OCI-LY1 (cell line): ENCODE measurements around the gene KDM7A.

ENCODE experiments used
- H2AFZ ChIP-seq: fragments of 200-600 bp; sonication (generic), shearing (Covaris generic); 2 replicates; pipeline ENCODE4 v1.6.0; 2014; ENCODE audit warnings: antibody characterized with exemption, mild to moderate bottlenecking, low read length
- H3F3A ChIP-seq: fragments of 200-600 bp; sonication (generic), shearing (Covaris generic); 2 replicates; pipeline ENCODE4 v1.6.0; 2014; ENCODE audit warnings: mild to moderate bottlenecking, antibody characterized with exemption, low read length, moderate library complexity; ENCODE audit not compliant: insufficient read depth
- H3K27ac ChIP-seq: fragments of 200-600 bp; sonication (generic); 2 replicates; pipeline ENCODE4 v1.5.1; 2014; ENCODE audit warnings: low read length, mixed run types, mild to moderate bottlenecking, low read depth; ENCODE audit not compliant: poor library complexity, severe bottlenecking
- H3K27me3 ChIP-seq: fragments of 200-600 bp; sonication (generic); 2 replicates; pipeline ENCODE4 v1.6.0; 2014; ENCODE audit warnings: antibody characterized with exemption, mild to moderate bottlenecking, low read length, moderate library complexity; ENCODE audit not compliant: insufficient read depth
- H3K36me3 ChIP-seq: fragments of 200-600 bp; sonication (generic); 2 replicates; pipeline ENCODE4 v1.6.1; 2014; ENCODE audit warnings: mild to moderate bottlenecking, antibody characterized with exemption, low read length, moderate library complexity, mixed read lengths; ENCODE audit not compliant: insufficient read depth
- H3K4me1 ChIP-seq: fragments of 200-600 bp; sonication (generic); 2 replicates; pipeline ENCODE4 v1.5.1; 2014; ENCODE audit warnings: mild to moderate bottlenecking, low read length, moderate library complexity; ENCODE audit not compliant: insufficient read depth, severe bottlenecking
- H3K4me2 ChIP-seq: fragments of 200-600 bp; sonication (generic), shearing (Covaris generic); 2 replicates; pipeline ENCODE4 v1.6.1; 2014; ENCODE audit warnings: low read length
- H3K4me3 ChIP-seq: fragments of 200-600 bp; sonication (generic); 2 replicates; pipeline ENCODE4 v1.5.1; 2014; ENCODE audit warnings: low read length, low read depth, mild to moderate bottlenecking, mixed read lengths; ENCODE audit not compliant: poor library complexity, severe bottlenecking
- H3K79me2 ChIP-seq: fragments of 200-600 bp; shearing (Covaris generic); 2 replicates; pipeline ENCODE4 v1.6.1; 2016; ENCODE audit warnings: mixed run types, low read length, mixed read lengths; ENCODE audit not compliant: insufficient read depth
- H3K9ac ChIP-seq: fragments of 200-600 bp; sonication (generic), shearing (Covaris generic); 2 replicates; pipeline ENCODE4 v1.6.1; 2014; ENCODE audit warnings: mild to moderate bottlenecking, low read length, mixed read lengths
- H3K9me2 ChIP-seq: fragments of 200-600 bp; sonication (generic), shearing (Covaris generic); 2 replicates; pipeline ENCODE4 v1.6.1; 2014; ENCODE audit warnings: low read depth, mild to moderate bottlenecking, low read length, mixed read lengths
- H3K9me3 ChIP-seq: fragments of 200-600 bp; shearing (Covaris generic); 2 replicates; pipeline ENCODE4 v1.6.1; 2014; ENCODE audit warnings: low read length, mixed read lengths
- H4K20me1 ChIP-seq: fragments of 200-600 bp; sonication (generic), shearing (Covaris generic); 2 replicates; pipeline ENCODE4 v1.6.0; 2016; ENCODE audit warnings: mild to moderate bottlenecking, low read length; ENCODE audit not compliant: insufficient read depth
- CTCF ChIP-seq: fragments of 200-600 bp; sonication (generic), shearing (Covaris generic); IDR thresholded peaks from 2 replicates; pipeline ENCODE4 v1.5.1; 2017; ENCODE audit warnings: mild to moderate bottlenecking, antibody characterized with exemption, low read length, moderate library complexity, mixed read lengths
- EZH2 ChIP-seq: fragments of 200-600 bp; sonication (generic), shearing (Covaris generic); IDR thresholded peaks from 2 replicates; pipeline ENCODE4 v1.8.0; 2017; ENCODE audit warnings: borderline replicate concordance, mixed run types, mild to moderate bottlenecking, antibody characterized with exemption, low read length, moderate library complexity, mixed read lengths

KDM7A gene

GRCh38 chr7:140080919-140081318, 95.9 kb downstream of the KDM7A start:
- Histone ChIP-seq H3K27ac (no peak overlapping the region), H2AFZ (no peak overlapping the region), H3F3A (no peaks in the 10 kb centered on the region), H3K36me3 (no peaks in the 10 kb centered on the region), H3K79me2 (no peaks in the 10 kb centered on the region), H3K9ac (no peak overlapping the region), H3K4me2 (no peak overlapping the region), H3K4me3 (no peak overlapping the region), H3K4me1 (no peaks in the 10 kb centered on the region), H3K9me3 (no peaks in the 10 kb centered on the region), H3K27me3 (0 out of 2 replicates have a peak, but pooled peaks cover 7% of the 10 kb centered on the region), H3K9me2 (no peaks in the 10 kb centered on the region), H4K20me1 (no peaks in the 10 kb centered on the region)
- TF ChIP-seq CTCF, result no peak
- no peak for TF ChIP-seq EZH2

- H3K27me3 ChIP-seq, result 0 out of 2 replicates have a peak, but pooled peaks cover 7% of the 10 kb centered on the region
- no peaks in the 10 kb centered on the region for H3K36me3 ChIP-seq
- no peaks in the 10 kb centered on the region for H3K79me2 ChIP-seq
- H4K20me1 ChIP-seq, result no peaks in the 10 kb centered on the region
- H2AFZ ChIP-seq, result no peak overlapping the region
- no peaks in the 10 kb centered on the region for H3K9me2 ChIP-seq
- H3K27ac ChIP-seq, result no peak overlapping the region
- H3K4me2 ChIP-seq, result no peak overlapping the region
- H3K4me1 ChIP-seq, result no peaks in the 10 kb centered on the region
- no peak overlapping the region for H3K4me3 ChIP-seq
- no peaks in the 10 kb centered on the region for H3K9me3 ChIP-seq
- no peak overlapping the region for H3K9ac ChIP-seq
- no peaks in the 10 kb centered on the region for H3F3A ChIP-seq
- TF ChIP-seq EZH2 (no peak), CTCF (no peak)
Measured at GRCh38 chr7:140079121-140079536, 97.7 kb downstream of the KDM7A start.

- H3K9me2 ChIP-seq, result no peaks in the 10 kb centered on the region
- 0 out of 2 replicates have a peak, but pooled peaks cover 7% of the 10 kb centered on the region for H3K27me3 ChIP-seq
- H3F3A ChIP-seq, result no peaks in the 10 kb centered on the region
- no peak for TF ChIP-seq EZH2
- no peak for TF ChIP-seq CTCF
- H3K27ac ChIP-seq, result no peak overlapping the region
- H3K4me3 ChIP-seq, result no peak overlapping the region
- no peaks in the 10 kb centered on the region for H4K20me1 ChIP-seq
- H3K36me3 ChIP-seq, result no peaks in the 10 kb centered on the region
- H2AFZ ChIP-seq, result no peak overlapping the region
- no peaks in the 10 kb centered on the region for H3K79me2 ChIP-seq
- H3K9me3 ChIP-seq, result no peaks in the 10 kb centered on the region
- no peak overlapping the region for H3K9ac ChIP-seq
- H3K4me1 ChIP-seq, result no peaks in the 10 kb centered on the region
- no peak overlapping the region; the same call in 1 of the 2 replicates for H3K4me2 ChIP-seq
Measured at GRCh38 chr7:140078392-140078791, 98.4 kb downstream of the KDM7A start.
